Glutamatergic neuron (in vitro differentiated cells): ENCODE measurements around the gene GRM4. TPM values are rescaled to one million over a fixed set of nuclear protein-coding genes. Genes with fewer than 3 reads are reported as not detected.
A peak's percentile ranks its signal among the peaks of the same experiment; 100 is the strongest.

Source experiments
- DNase-seq: peaks from one replicate; pipeline ENCODE4 v3.0.0; 2022
- H3K27ac Mint-ChIP-seq: one replicate; pipeline ENCODE4 v1.8.0; 2020; ENCODE audit warnings: mild to moderate bottlenecking, mixed read lengths, inconsistent platforms; ENCODE audit not compliant: unreplicated experiment
- H3K27me3 Mint-ChIP-seq: one replicate; pipeline ENCODE4 v1.8.0; 2020; ENCODE audit warnings: mild to moderate bottlenecking, moderate library complexity, mixed read lengths, inconsistent platforms; ENCODE audit not compliant: unreplicated experiment
- H3K36me3 Mint-ChIP-seq: one replicate; pipeline ENCODE4 v1.8.0; 2020; ENCODE audit warnings: mild to moderate bottlenecking, mixed read lengths, inconsistent platforms; ENCODE audit not compliant: unreplicated experiment
- H3K4me1 Mint-ChIP-seq: one replicate; pipeline ENCODE4 v1.8.0; 2020; ENCODE audit warnings: mild to moderate bottlenecking, low read depth, mixed read lengths, inconsistent platforms; ENCODE audit not compliant: unreplicated experiment
- H3K4me3 Mint-ChIP-seq: one replicate; pipeline ENCODE4 v1.8.0; 2020; ENCODE audit warnings: mild to moderate bottlenecking, mixed read lengths, inconsistent platforms; ENCODE audit not compliant: unreplicated experiment
- H3K9me3 Mint-ChIP-seq: one replicate; pipeline ENCODE4 v1.8.0; 2020; ENCODE audit warnings: mild to moderate bottlenecking, moderate library complexity, mixed read lengths, inconsistent platforms; ENCODE audit not compliant: unreplicated experiment
- total RNA-seq: library from RNA; stranded (reverse); fragmentation: NEBNext Ultra II Directional; extraction: Animal tissue kit (Norgen Biotek cat#: 25700); gene quantifications from one replicate; pipeline ENCODE4 v1.2.1, GENCODE V29; 2021; ENCODE audit not compliant: unreplicated experiment
- TF ChIP-seq, protein P1 (sequence below): fragments of 200-600 bp; sonication (generic); IDR thresholded peaks from one replicate; pipeline ENCODE4 v1.5.0; 2021; ENCODE audit not compliant: partially characterized antibody, unreplicated experiment

Gene GRM4
- total RNA-seq, 1 donor from 2014 or later, result 119 TPM

DNA sequence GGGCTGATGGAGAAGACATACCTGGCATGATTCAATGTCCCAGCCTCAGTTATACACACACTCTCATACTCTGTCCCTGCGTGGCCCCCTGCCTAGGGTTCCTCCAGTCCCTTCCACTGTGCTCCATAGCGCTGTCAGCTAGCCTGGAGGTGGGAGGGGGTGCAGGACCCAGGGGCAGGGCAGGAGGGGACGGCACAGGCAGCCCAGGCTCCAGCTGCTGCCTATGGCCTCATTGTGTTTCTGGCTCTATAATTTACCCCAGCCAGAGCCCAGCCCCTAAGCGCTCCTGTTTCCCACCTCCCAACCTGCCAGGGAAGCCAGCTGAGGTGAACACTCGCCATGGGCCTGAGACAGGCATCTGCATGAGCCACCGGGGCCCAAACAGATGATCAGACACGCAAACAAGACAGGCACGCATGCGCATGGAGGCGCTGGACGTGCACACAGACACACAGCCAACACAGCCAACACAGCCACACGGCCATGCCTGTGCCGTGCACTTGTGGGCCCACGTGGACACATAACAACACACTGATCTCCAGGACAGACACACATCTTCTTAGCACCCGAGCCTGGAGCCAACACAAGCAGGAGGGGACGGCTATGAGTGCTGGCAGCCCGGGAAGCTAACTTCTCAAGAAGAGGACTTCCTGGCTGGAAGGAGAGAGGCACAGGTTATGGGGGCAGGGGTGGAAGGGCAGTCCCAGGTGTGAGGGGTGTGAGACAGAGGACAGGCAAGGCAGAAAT, 124.9 kb downstream of the GRM4 start:
- TF ChIP-seq, protein P1, sequence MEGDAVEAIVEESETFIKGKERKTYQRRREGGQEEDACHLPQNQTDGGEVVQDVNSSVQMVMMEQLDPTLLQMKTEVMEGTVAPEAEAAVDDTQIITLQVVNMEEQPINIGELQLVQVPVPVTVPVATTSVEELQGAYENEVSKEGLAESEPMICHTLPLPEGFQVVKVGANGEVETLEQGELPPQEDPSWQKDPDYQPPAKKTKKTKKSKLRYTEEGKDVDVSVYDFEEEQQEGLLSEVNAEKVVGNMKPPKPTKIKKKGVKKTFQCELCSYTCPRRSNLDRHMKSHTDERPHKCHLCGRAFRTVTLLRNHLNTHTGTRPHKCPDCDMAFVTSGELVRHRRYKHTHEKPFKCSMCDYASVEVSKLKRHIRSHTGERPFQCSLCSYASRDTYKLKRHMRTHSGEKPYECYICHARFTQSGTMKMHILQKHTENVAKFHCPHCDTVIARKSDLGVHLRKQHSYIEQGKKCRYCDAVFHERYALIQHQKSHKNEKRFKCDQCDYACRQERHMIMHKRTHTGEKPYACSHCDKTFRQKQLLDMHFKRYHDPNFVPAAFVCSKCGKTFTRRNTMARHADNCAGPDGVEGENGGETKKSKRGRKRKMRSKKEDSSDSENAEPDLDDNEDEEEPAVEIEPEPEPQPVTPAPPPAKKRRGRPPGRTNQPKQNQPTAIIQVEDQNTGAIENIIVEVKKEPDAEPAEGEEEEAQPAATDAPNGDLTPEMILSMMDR, result no peak
- no peak overlapping the region for H3K4me3 Mint-ChIP-seq
- DNase-seq, result peak; percentile 12
- peaks cover 15% of the 10 kb centered on the region for H3K36me3 Mint-ChIP-seq
- peaks cover 19% of the 10 kb centered on the region for H3K27me3 Mint-ChIP-seq
- peak overlapping the region; percentile 75 for H3K27ac Mint-ChIP-seq
- peaks cover 7% of the 10 kb centered on the region for H3K9me3 Mint-ChIP-seq
- peaks cover 6% of the 10 kb centered on the region for H3K4me1 Mint-ChIP-seq

DNA sequence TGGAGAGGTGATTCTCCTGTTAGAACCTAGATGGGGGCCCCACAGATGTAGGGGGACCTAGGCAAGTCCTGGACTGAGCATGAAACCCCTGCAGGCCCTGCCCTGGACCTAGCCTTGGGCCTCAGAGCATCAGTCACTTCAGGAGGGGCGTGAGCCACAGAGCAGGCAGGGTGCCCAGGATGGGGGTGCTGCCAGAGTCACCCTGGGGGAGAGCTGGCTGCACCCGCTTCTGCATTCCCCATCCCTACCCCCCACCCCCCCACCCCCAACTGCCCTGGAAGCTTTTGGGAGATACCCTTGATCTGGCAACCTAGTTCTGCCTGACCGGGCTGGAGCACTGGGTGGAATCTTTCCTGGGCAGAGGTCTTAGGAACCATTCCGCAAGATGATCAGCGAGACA, 125.6 kb downstream of the GRM4 start:
- TF ChIP-seq, protein P1, result no peak
- peaks cover 19% of the 10 kb centered on the region for H3K27me3 Mint-ChIP-seq
- peaks cover 9% of the 10 kb centered on the region for H3K9me3 Mint-ChIP-seq
- H3K27ac Mint-ChIP-seq, result peak overlapping the region; percentile 17
- peaks cover 5% of the 10 kb centered on the region for H3K4me1 Mint-ChIP-seq
- H3K4me3 Mint-ChIP-seq, result no peak overlapping the region
- peaks cover 15% of the 10 kb centered on the region for H3K36me3 Mint-ChIP-seq
- peak; percentile 6 for DNase-seq

GRCh38 chr6:34018961-34019606, 126.8 kb downstream of the GRM4 start:
- H3K9me3 Mint-ChIP-seq, result peaks cover 13% of the 10 kb centered on the region
- H3K4me3 Mint-ChIP-seq, result no peak overlapping the region
- DNase-seq, result peak; percentile 2
- H3K27me3 Mint-ChIP-seq, result peaks cover 21% of the 10 kb centered on the region
- TF ChIP-seq, protein P1, result no peak
- peaks cover 4% of the 10 kb centered on the region for H3K4me1 Mint-ChIP-seq
- H3K36me3 Mint-ChIP-seq, result peaks cover 8% of the 10 kb centered on the region
- H3K27ac Mint-ChIP-seq, result no peak overlapping the region

DNA sequence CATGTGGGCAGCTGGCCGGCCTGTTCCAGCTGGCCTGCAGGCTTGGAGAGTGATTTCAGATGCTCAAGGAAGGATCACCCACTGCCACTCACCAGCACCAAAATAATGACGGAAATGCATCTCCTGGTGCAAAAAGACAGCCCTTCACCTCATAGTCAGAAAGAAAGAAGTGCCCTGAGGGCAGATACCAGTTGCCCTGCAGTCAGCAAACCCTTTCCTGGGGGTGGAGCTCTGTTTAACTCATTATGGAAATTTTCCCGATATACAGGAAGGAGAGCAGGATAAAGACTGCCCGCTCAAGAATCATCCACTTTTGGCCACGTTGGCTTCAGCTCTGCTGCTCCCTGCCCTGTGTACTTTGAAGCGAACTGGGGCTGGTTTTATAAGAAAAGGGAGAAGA, 127.9 kb downstream of the GRM4 start:
- Mint-ChIP-seq H3K9me3 (peaks cover 12% of the 10 kb centered on the region), H3K27ac (no peak overlapping the region), H3K36me3 (peaks cover 6% of the 10 kb centered on the region), H3K27me3 (peaks cover 19% of the 10 kb centered on the region), H3K4me3 (no peak overlapping the region), H3K4me1 (peaks cover 4% of the 10 kb centered on the region)
- DNase-seq, result no peak
- TF ChIP-seq, protein P1, result no peak
